Activated gamma-delta T cell (primary cell): Measurements from ENCODE around the gene CLHC1.

Source experiments
- DNase-seq: peaks from one replicate; lab custom pipeline; 2025; lab: John Stamatoyannopoulos, UW

The CLHC1 gene

GRCh38 chr2:55169915-55170314 lies 62.2 kb downstream of the CLHC1 start:
- no peak for DNase-seq

GRCh38 chr2:55169359-55169758 lies 62.7 kb downstream of the CLHC1 start:
- DNase-seq = no peak

GRCh38 chr2:55168221-55169154 lies 63.6 kb downstream of the CLHC1 start:
- no peak for DNase-seq

GRCh38 chr2:55165626-55166025 lies 66.5 kb downstream of the CLHC1 start:
- no peak for DNase-seq

- no peak for DNase-seq
Measured at GRCh38 chr2:55164534-55165480, 67.3 kb downstream of the CLHC1 start.

GRCh38 chr2:55163941-55164390 lies 68.1 kb downstream of the CLHC1 start:
- DNase-seq = no peak

- DNase-seq = no peak
Measured at GRCh38 chr2:55163274-55163721, 68.8 kb downstream of the CLHC1 start.

GRCh38 chr2:55162284-55163006 lies 69.6 kb downstream of the CLHC1 start:
- no peak for DNase-seq

GRCh38 chr2:55161295-55162210 lies 70.5 kb downstream of the CLHC1 start:
- no peak for DNase-seq

- no peak for DNase-seq
Measured at GRCh38 chr2:55160422-55160821, 71.7 kb downstream of the CLHC1 start.

GRCh38 chr2:55159752-55160151 lies 72.3 kb downstream of the CLHC1 start:
- DNase-seq = no peak

- DNase-seq = no peak
Measured at GRCh38 chr2:55159037-55159651, 72.9 kb downstream of the CLHC1 start.

- DNase-seq = no peak
Measured at GRCh38 chr2:55158111-55158814, 73.8 kb downstream of the CLHC1 start.

- DNase-seq = no peak
Measured at GRCh38 chr2:55157474-55157884, 74.6 kb downstream of the CLHC1 start.

GRCh38 chr2:55156984-55157383 lies 75.1 kb downstream of the CLHC1 start:
- DNase-seq = no peak

- no peak for DNase-seq
Measured at GRCh38 chr2:55156326-55156725, 75.8 kb downstream of the CLHC1 start.

GRCh38 chr2:55155764-55156281 lies 76.3 kb downstream of the CLHC1 start:
- DNase-seq = no peak

- DNase-seq = no peak
Measured at GRCh38 chr2:55155206-55155605, 76.9 kb downstream of the CLHC1 start.

- DNase-seq = no peak
Measured at GRCh38 chr2:55154525-55155030, 77.5 kb downstream of the CLHC1 start.
